ENCODE data around the gene COMMD3.

The COMMD3 gene

GRCh38 chr10:22366771-22367170, 50.6 kb downstream of the COMMD3 start:
- no peak for DNase-seq (ENCODE audit: low spot score)

GRCh38 chr10:22367471-22367870, 51.3 kb downstream of the COMMD3 start:
- no peak for DNase-seq (ENCODE audit: low spot score)

- no peak for DNase-seq (ENCODE audit: low spot score)
These were observed 52.2 kb downstream of the COMMD3 start for GRCh38 chr10:22368402-22368801.

GRCh38 chr10:22368981-22369380, 52.8 kb downstream of the COMMD3 start:
- DNase-seq (ENCODE audit: low spot score), result no peak

- DNase-seq (ENCODE audit: low spot score), result no peak
These were observed 53.4 kb downstream of the COMMD3 start for GRCh38 chr10:22369434-22370072.

Measured in AG08395 (cell line).